PC-3 (cell line): Measurements from ENCODE around the gene PRAMEF33. TPM values are rescaled to one million over a fixed set of nuclear protein-coding genes. Genes with fewer than 3 reads are reported as not detected.
"Not testable (repeated sequence)": the region's sequence is repeated elsewhere in the genome, so short reads cannot be mapped to it uniquely, and the experiment has no call there.

Experiments used
- ATAC-seq: fragments of 200-7000 bp; cut with Tn5 transposase; 2 replicates; pipeline ENCODE4 v1.9.1; 2020; ENCODE audit warnings: mild to moderate bottlenecking, moderate library complexity
- Bru-seq: library from RNA; stranded (reverse); fragments of 400-500 nt; gene quantifications from one replicate; lab custom pipeline; 2021; lab: Mats Ljungman, UMichigan
- BruChase-seq, 2 experiments: library from RNA; stranded (reverse); fragments of 400-500 nt; gene quantifications; one replicate each; lab custom pipeline; 2021; lab: Mats Ljungman, UMichigan
- BruUV-seq: library from RNA; stranded (reverse); fragments of 400-500 nt; replicated peaks from 2 replicates; lab custom pipeline; 2021; lab: Mats Ljungman, UMichigan
- CTCF ChIA-PET: fragments of 300-600 bp; sonication (Branson Sonifier 250); formaldehyde crosslinking; loops from one replicate; lab custom pipeline; 2022; ENCODE audit warnings: antibody characterized with exemption; lab: Charles Lee
- POLR2A ChIA-PET: fragments of 300-600 bp; sonication (Branson Sonifier 250); formaldehyde crosslinking; loops from one replicate; lab custom pipeline; 2022; ENCODE audit warnings: antibody characterized with exemption; ENCODE audit not compliant: unreplicated experiment; lab: Charles Lee
- DNase-seq: peaks from one replicate; pipeline ENCODE4 v3.0.0-alpha.2; 2015
- H2AFZ ChIP-seq: fragments of 300-600 bp; sonication (generic); 2 replicates; pipeline ENCODE4 v1.6.0; 2016; ENCODE audit warnings: antibody characterized with exemption, low read length
- H3F3A ChIP-seq: fragments of 300-600 bp; sonication (generic); one replicate; pipeline ENCODE4 v1.6.0; 2017; ENCODE audit warnings: antibody characterized with exemption, low read length, control low read depth, mild to moderate bottlenecking; ENCODE audit not compliant: unreplicated experiment
- H3K27ac ChIP-seq: fragments of 300-600 bp; sonication (generic); 2 replicates; pipeline ENCODE4 v1.5.1; 2016; ENCODE audit warnings: mild to moderate bottlenecking, low read length
- H3K27me3 ChIP-seq: fragments of 300-600 bp; sonication (generic); 2 replicates; pipeline ENCODE4 v1.6.1; 2016; ENCODE audit warnings: low read length, mixed read lengths
- H3K36me3 ChIP-seq: fragments of 300-600 bp; sonication (generic); 2 replicates; pipeline ENCODE4 v1.6.1; 2016; ENCODE audit warnings: low read depth, mixed run types, low read length, mixed read lengths
- H3K4me1 ChIP-seq: fragments of 300-600 bp; sonication (generic); 2 replicates; pipeline ENCODE4 v1.5.1; 2016; ENCODE audit warnings: low read length; ENCODE audit not compliant: insufficient read depth
- H3K4me2 ChIP-seq: fragments of 300-600 bp; sonication (generic); 2 replicates; pipeline ENCODE4 v1.6.0; 2016; ENCODE audit warnings: low read length
- H3K4me3 ChIP-seq: fragments of 300-600 bp; sonication (generic); 2 replicates; pipeline ENCODE4 v1.5.1; 2016; ENCODE audit warnings: mild to moderate bottlenecking, low read length, mixed read lengths
- H3K79me2 ChIP-seq: fragments of 300-600 bp; sonication (generic); 2 replicates; pipeline ENCODE4 v1.6.1; 2017; ENCODE audit warnings: low read length, mixed read lengths
- H3K9ac ChIP-seq: fragments of 300-600 bp; sonication (generic); 2 replicates; pipeline ENCODE4 v1.6.0; 2016; ENCODE audit warnings: mild to moderate bottlenecking, low read length
- H3K9me2 ChIP-seq: fragments of 300-600 bp; sonication (generic); replicated peaks from 2 replicates; pipeline ENCODE4 v1.6.1; 2016; ENCODE audit warnings: mixed run types, low read length, mixed read lengths
- H3K9me3 ChIP-seq: fragments of 300-600 bp; sonication (generic); 2 replicates; pipeline ENCODE4 v1.6.1; 2016; ENCODE audit warnings: low read length, mixed read lengths
- H4K20me1 ChIP-seq: fragments of 300-600 bp; sonication (generic); 2 replicates; pipeline ENCODE4 v1.6.1; 2016; ENCODE audit warnings: low read length, mixed read lengths
- intact Hi-C: fragments of 100-400 bp; cut with micrococcal nuclease; formaldehyde crosslinking; loops from 2 replicates; pipeline ENCODE4 v1.9.0; 2023
- long read RNA-seq: library from polyadenylated mRNA; unstranded; transcript quantifications from one replicate; pipeline ENCODE4 v2.0.0, GENCODE V29; 2021; ENCODE audit not compliant: unreplicated experiment
- total RNA-seq: library from RNA; depleted of rRNA; stranded (reverse); fragments of >200 nt; gene quantifications from 2 replicates; pipeline ENCODE4 v1.2.3, GENCODE V29; 2014; rRNA removed

The PRAMEF33 gene, protein sequence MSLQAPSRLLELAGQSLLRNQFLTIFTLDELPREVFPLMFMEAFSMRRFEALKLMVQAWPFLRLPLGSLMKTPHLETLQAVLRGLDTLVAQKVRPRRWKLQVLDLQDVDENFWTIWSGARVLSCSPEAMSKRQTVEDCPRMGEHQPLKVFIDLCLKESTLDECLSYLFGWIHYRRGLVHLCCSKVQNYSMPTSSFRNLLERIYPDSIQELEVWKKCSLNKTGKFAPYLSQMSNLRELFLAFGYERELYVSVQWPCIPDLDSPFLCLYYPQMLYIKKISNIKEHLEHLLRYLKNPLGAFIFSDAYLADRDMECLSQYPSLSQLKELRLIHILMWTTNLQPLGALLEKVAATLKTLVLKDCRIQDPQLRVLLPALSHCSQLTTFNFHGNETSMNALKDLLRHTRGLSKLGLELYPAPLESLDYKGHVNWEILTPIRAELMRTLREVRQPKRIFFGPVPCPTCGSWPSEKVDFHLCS
- total RNA-seq: not detected in 2 replicates
- not detected for Bru-seq, nascent RNA
- BruChase-seq, experiment 1, labeled RNA remaining after a 6-hour chase: not detected
- not detected for BruChase-seq, experiment 2, labeled RNA remaining after a 2-hour chase
- long read RNA-seq: 0 reads

DNA sequence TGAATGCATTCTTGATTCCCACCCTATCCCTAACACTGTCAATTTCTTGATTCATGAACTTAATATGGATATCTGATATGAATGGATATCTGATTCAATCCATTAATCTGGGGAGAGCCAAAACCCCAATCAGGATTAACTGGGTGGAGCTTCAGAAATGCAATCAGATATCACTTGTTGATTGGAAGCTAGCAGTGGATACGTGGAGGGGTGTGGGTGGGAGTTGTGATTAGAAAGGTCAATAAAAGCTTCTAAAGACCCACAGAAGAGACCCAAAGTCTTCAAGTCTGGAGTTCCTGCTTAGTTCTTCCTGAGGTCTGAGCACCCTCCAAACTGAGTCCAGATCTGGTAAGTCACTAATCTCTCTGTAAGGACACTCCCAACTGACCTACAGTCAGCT, at the start of gene PRAMEF33:
Gene PRAMEF33, plus strand, starts transcription at position 301 of the 400 bp plus-strand sequence. CDS start 2,416 bp downstream, outside the sequence.
- H3K4me2 ChIP-seq, H2AFZ ChIP-seq, H3K4me1 ChIP-seq, DNase-seq, H3K9ac ChIP-seq, H4K20me1 ChIP-seq, H3K27me3 ChIP-seq, H3K36me3 ChIP-seq, H3K9me2 ChIP-seq, CTCF ChIA-PET, intact Hi-C loops, H3K79me2 ChIP-seq, POLR2A ChIA-PET, H3K9me3 ChIP-seq, H3F3A ChIP-seq, ATAC-seq, H3K27ac ChIP-seq, H3K4me3 ChIP-seq, BruUV-seq: not testable (repeated sequence)

DNA sequence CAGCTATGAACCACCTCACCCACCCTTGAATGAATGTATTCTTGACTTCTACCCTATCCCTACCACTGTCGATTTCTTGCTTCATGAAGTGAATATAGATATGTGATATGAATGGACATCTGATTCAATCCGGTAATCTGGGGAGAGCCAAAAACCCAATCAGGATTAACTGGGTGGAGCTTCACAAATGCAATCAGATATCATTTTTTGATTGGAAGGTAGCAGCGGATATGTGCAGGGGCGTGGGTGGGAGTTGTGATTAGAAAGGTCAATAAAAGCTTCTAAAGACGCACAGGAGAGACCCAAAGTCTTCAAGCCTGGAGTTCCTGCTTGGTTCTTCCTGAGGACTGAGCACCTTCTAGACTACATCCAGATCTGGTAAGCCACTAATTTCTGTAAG, 49.4 kb upstream of the PRAMEF33 start, which contains the start of gene PRAMEF5:
Gene PRAMEF5, plus strand, starts transcription at position 301 of the 400 bp plus-strand sequence. CDS start 5,071 bp downstream, outside the sequence.
- H3F3A ChIP-seq, intact Hi-C loops, CTCF ChIA-PET, POLR2A ChIA-PET, H3K27me3 ChIP-seq, H3K9me3 ChIP-seq, H3K4me1 ChIP-seq, H4K20me1 ChIP-seq, H3K4me3 ChIP-seq, H3K79me2 ChIP-seq, H3K27ac ChIP-seq, BruUV-seq, ATAC-seq, H2AFZ ChIP-seq, H3K36me3 ChIP-seq, H3K4me2 ChIP-seq, H3K9me2 ChIP-seq, H3K9ac ChIP-seq, DNase-seq: not testable (repeated sequence)

DNA sequence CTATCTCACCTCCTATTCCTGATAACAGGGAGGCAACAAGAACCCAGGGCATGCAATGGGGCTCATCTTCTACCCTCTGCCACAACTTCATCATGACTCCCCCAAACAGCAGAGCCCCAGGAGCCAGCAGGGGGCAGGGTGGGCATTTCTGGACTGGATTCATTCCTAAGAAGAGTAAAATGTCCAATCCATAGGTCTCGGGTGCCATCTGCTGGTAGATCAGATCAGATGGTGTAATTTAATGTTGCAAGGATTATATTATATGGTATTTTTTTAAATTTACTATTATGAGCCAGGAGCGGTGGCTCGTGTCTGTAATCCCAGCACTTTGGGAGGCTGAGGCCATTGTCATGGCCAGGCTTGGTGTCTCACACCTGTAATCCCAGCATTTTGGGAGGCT, 38.2 kb upstream of the PRAMEF33 start:
- H3K4me1 ChIP-seq, H3K4me2 ChIP-seq, H3K9ac ChIP-seq, H3K27ac ChIP-seq, H3K27me3 ChIP-seq, H3F3A ChIP-seq, POLR2A ChIA-PET, H4K20me1 ChIP-seq, BruUV-seq, CTCF ChIA-PET, intact Hi-C loops, H3K36me3 ChIP-seq, H3K9me2 ChIP-seq, H3K79me2 ChIP-seq, H3K4me3 ChIP-seq, H2AFZ ChIP-seq, DNase-seq, H3K9me3 ChIP-seq: not testable (repeated sequence)
- ATAC-seq: peak; percentile 70

DNA sequence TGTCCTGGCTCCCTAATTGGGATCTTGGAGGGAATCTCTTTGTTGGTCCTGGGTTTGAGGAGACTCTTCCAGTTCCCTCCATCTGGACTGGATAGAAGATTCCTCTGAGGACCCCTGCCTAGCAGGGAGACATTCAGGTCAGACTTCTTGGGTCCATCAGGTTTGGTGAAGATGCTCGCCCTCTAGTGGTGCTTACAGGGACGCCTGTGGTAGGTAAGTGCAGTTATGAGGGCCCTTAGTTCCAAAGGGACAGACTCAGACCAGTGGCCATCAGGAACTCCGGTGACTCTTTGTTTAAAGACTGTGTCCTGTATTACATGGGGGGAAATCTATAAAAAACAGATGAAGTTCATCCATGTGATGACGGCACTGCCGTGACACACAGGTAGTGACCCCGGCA, 26.3 kb upstream of the PRAMEF33 start:
- POLR2A ChIA-PET, H3K4me1 ChIP-seq, H3F3A ChIP-seq, H2AFZ ChIP-seq, H3K9me3 ChIP-seq, H3K79me2 ChIP-seq, H3K4me3 ChIP-seq, H3K36me3 ChIP-seq, H3K27me3 ChIP-seq, H3K4me2 ChIP-seq, DNase-seq, H3K27ac ChIP-seq, BruUV-seq, H3K9ac ChIP-seq, H4K20me1 ChIP-seq, CTCF ChIA-PET, intact Hi-C loops, H3K9me2 ChIP-seq: not testable (repeated sequence)
- peak; percentile 33; the same call in 1 of the 2 replicates for ATAC-seq

DNA sequence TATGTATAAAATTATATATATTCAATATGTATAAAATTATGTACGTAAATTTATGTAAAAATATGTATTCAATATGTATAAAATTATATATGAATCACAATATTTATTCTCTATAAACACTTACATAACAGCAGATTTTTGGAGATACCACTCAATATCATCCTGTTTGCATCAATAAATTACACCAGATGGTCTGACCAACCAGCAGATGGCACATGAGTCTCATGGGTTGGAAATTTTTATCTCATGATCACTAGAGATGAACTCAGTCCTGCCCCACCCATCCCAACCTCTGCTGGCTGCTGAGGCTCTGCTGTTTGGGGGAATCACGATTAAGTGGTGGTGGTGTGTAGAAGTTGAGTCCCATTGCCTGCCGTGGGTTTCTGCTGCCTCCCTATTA, 23.7 kb upstream of the PRAMEF33 start:
- BruUV-seq, H3F3A ChIP-seq, H3K4me3 ChIP-seq, CTCF ChIA-PET, H3K27me3 ChIP-seq, H3K36me3 ChIP-seq, H3K9ac ChIP-seq, H4K20me1 ChIP-seq, H3K79me2 ChIP-seq, POLR2A ChIA-PET, intact Hi-C loops, H2AFZ ChIP-seq, H3K9me2 ChIP-seq, H3K9me3 ChIP-seq, H3K27ac ChIP-seq, H3K4me2 ChIP-seq, H3K4me1 ChIP-seq: not testable (repeated sequence)
- DNase-seq: peak; percentile 2
- ATAC-seq: peak; percentile 35; the same call in 1 of the 2 replicates

DNA sequence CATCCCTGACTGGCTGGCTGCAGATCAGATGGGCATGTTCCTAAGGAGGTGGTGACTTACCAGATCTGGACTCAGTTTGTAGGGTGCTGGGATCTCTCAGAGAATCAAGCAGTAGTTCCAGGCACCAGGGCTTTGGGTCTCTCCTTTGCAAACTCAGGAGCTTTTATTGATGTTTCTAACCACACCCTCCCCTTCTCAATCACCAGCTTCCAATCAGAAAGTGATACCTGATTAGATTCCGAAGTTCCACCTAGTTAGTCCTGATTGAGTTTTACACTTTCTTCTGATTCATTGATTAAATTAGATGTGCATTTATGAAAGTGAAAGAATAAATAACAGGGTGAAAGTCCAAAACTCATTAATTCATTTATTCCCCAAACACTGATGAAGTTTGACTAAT, 18.3 kb upstream of the PRAMEF33 start, which contains the start of gene PRAMEF8:
Gene PRAMEF8, minus strand, starts transcription at position 101 of the 400 bp plus-strand sequence. CDS start 1,046 bp downstream, outside the sequence.
- POLR2A ChIA-PET: not testable (repeated sequence)

More for the DNA sequence above, 18.3 kb upstream of the PRAMEF33 start, which contains the start of gene PRAMEF8:
- H3K27me3 ChIP-seq, H3K27ac ChIP-seq, H3K9ac ChIP-seq, H3K4me1 ChIP-seq, H4K20me1 ChIP-seq, H3K4me3 ChIP-seq, H3F3A ChIP-seq, H3K9me2 ChIP-seq, H3K79me2 ChIP-seq, ATAC-seq, CTCF ChIA-PET, H2AFZ ChIP-seq, H3K4me2 ChIP-seq, DNase-seq, H3K36me3 ChIP-seq, intact Hi-C loops, H3K9me3 ChIP-seq, BruUV-seq: not testable (repeated sequence)
